Stimulated activated CD4-positive, alpha-beta T cell treated with anti-CD3 and anti-CD28 coated beads, Interleukin-12 subunit alpha, Interleukin-12 subunit beta, amount 100 ng/mL, for 4 hours (primary cell): Measurements from ENCODE around the gene SSTR5.

Source experiments
- DNase-seq: peaks from one replicate; pipeline ENCODE4 v3.0.0-alpha.2; 2020

SSTR5 gene

GRCh38 chr16:1127101-1127500 lies 54.6 kb downstream of the SSTR5 start:
- DNase-seq = no peak

- DNase-seq = no peak
These were observed 55.6 kb downstream of the SSTR5 start for GRCh38 chr16:1127971-1128715.

GRCh38 chr16:1129106-1129960 lies 56.8 kb downstream of the SSTR5 start:
- no peak for DNase-seq

GRCh38 chr16:1130382-1130781 lies 57.8 kb downstream of the SSTR5 start:
- DNase-seq = no peak
